ENCODE data around the gene SETBP1. TPM values are rescaled to one million over a fixed set of nuclear protein-coding genes. Genes with fewer than 3 reads are reported as not detected.

SETBP1 gene
- total and polyA plus RNA-seq, 9 of the 15 experiments (the other 6 are each of a cell fraction or from before 2014, with no cell fraction given), result under 0.01 to 0.13 (median 0.04) TPM

DNA sequence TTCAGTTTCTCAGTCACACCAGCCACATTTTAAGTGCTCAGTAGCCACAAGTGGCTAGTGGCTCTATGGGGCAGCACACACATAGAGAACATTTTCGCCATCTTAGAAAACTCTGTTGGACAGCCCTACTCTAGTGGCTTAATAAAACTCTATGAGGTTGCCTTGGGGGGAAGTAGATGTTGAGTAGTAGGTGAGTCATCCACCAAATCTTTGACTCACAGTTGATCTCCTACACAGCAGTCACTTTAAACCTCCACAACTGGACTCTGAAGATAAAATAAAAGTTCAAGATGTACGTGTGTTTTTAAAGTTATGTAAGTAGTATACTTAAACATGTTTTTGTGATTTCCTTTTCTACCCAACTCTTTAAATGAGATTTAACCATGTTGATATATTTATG lies 379.0 kb downstream of the SETBP1 start (continued):
- TF ChIP-seq FOXM1 (IDR thresholded peaks at IDR 0.05; ENCODE audit: low read depth) (peak; percentile 65; the same call in 1 of the 2 replicates), FOXM1 (CRISPR knock-in tag; IDR thresholded peaks at IDR 0.05; ENCODE audit: low read depth) (no peak), ZC3H4 (CRISPR knock-in tag; IDR thresholded peaks at IDR 0.05; ENCODE audit: borderline replicate concordance) (no peak), CBX8 (IDR thresholded peaks at IDR 0.05; ENCODE audit: borderline replicate concordance, extremely low read depth, low read depth, low read length, poor library complexity, severe bottlenecking) (no peak), LARP7 (IDR thresholded peaks at IDR 0.05) (no peak), NFE2L1 (tag; IDR thresholded peaks at IDR 0.05; ENCODE audit: borderline replicate concordance, low read depth) (no peak), ETS2 (tag; IDR thresholded peaks at IDR 0.05; ENCODE audit: borderline replicate concordance, poor library complexity, severe bottlenecking) (no peak), HEY1 (CRISPR knock-in tag; IDR thresholded peaks at IDR 0.05; ENCODE audit: borderline replicate concordance) (no peak), ASH1L (IDR thresholded peaks at IDR 0.05; ENCODE audit: borderline replicate concordance, low read depth, partially characterized antibody) (no peak), RHOXF2B (CRISPR knock-in tag; conservative IDR thresholded peaks at IDR 0.05) (no peak), HNRNPLL (IDR thresholded peaks at IDR 0.05; ENCODE audit: low read depth, low read length, poor library complexity, severe bottlenecking) (no peak), ZNF75A (CRISPR knock-in tag; IDR thresholded peaks at IDR 0.05) (no peak), ZNF174 (CRISPR knock-in tag; IDR thresholded peaks at IDR 0.05) (no peak), ETV1 (tag; conservative IDR thresholded peaks at IDR 0.05; ENCODE audit: low read depth) (no peak), FOXJ3 (CRISPR knock-in tag; IDR thresholded peaks at IDR 0.05) (no peak), ZNF77 (CRISPR knock-in tag; IDR thresholded peaks at IDR 0.05) (no peak), ZNF217 (CRISPR knock-in tag; IDR thresholded peaks at IDR 0.05) (no peak), ZNF668 (CRISPR knock-in tag; IDR thresholded peaks at IDR 0.05) (no peak), SMC3 (conservative IDR thresholded peaks at IDR 0.05; ENCODE audit: insufficient read depth, low read depth, low read length) (no peak), NELFE (IDR thresholded peaks at IDR 0.05; ENCODE audit: insufficient read depth, insufficient read length) (no peak), SRF (CRISPR knock-in tag; IDR thresholded peaks at IDR 0.05) (no peak), SAP30 (IDR thresholded peaks at IDR 0.05; ENCODE audit: borderline replicate concordance, insufficient read depth, low read depth, low read length, poor library complexity, severe bottlenecking) (no peak)
- TF ChIP-seq, protein P1, sequence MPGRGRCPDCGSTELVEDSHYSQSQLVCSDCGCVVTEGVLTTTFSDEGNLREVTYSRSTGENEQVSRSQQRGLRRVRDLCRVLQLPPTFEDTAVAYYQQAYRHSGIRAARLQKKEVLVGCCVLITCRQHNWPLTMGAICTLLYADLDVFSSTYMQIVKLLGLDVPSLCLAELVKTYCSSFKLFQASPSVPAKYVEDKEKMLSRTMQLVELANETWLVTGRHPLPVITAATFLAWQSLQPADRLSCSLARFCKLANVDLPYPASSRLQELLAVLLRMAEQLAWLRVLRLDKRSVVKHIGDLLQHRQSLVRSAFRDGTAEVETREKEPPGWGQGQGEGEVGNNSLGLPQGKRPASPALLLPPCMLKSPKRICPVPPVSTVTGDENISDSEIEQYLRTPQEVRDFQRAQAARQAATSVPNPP (IDR thresholded peaks at IDR 0.05; ENCODE audit: borderline replicate concordance, insufficient read depth, insufficient read length), result no peak
- TF ChIP-seq, protein P2, sequence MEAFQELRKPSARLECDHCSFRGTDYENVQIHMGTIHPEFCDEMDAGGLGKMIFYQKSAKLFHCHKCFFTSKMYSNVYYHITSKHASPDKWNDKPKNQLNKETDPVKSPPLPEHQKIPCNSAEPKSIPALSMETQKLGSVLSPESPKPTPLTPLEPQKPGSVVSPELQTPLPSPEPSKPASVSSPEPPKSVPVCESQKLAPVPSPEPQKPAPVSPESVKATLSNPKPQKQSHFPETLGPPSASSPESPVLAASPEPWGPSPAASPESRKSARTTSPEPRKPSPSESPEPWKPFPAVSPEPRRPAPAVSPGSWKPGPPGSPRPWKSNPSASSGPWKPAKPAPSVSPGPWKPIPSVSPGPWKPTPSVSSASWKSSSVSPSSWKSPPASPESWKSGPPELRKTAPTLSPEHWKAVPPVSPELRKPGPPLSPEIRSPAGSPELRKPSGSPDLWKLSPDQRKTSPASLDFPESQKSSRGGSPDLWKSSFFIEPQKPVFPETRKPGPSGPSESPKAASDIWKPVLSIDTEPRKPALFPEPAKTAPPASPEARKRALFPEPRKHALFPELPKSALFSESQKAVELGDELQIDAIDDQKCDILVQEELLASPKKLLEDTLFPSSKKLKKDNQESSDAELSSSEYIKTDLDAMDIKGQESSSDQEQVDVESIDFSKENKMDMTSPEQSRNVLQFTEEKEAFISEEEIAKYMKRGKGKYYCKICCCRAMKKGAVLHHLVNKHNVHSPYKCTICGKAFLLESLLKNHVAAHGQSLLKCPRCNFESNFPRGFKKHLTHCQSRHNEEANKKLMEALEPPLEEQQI (IDR thresholded peaks at IDR 0.05), result no peak
- TF ChIP-seq, protein P3, sequence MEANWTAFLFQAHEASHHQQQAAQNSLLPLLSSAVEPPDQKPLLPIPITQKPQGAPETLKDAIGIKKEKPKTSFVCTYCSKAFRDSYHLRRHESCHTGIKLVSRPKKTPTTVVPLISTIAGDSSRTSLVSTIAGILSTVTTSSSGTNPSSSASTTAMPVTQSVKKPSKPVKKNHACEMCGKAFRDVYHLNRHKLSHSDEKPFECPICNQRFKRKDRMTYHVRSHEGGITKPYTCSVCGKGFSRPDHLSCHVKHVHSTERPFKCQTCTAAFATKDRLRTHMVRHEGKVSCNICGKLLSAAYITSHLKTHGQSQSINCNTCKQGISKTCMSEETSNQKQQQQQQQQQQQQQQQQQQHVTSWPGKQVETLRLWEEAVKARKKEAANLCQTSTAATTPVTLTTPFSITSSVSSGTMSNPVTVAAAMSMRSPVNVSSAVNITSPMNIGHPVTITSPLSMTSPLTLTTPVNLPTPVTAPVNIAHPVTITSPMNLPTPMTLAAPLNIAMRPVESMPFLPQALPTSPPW (CRISPR knock-in tag; IDR thresholded peaks at IDR 0.05), result no peak
